Activated T-helper 1 cell treated with anti-CD3 and anti-CD28 coated beads, Interleukin-12 subunit alpha, Interleukin-12 subunit beta, Interleukin-2, Interleukin-4 antibody, amounts not matched to agents 30 ng/mL and 10 ng/mL and 1 ng/mL, durations not matched to agents 14 hours and 24 hours and 36 hours (primary cell): ENCODE results near the gene PFDN2. TPM values are rescaled to one million over a fixed set of nuclear protein-coding genes. Genes with fewer than 3 reads are reported as not detected.

Source experiments
- DNase-seq: peaks from one replicate; pipeline ENCODE4 v3.0.0; 2021; ENCODE audit warnings: low spot score
- H3K27ac Mint-ChIP-seq: one replicate; pipeline ENCODE4 v1.8.0; 2021; ENCODE audit warnings: mild to moderate bottlenecking, mixed read lengths
- H3K27me3 Mint-ChIP-seq: one replicate; pipeline ENCODE4 v1.8.0; 2022; ENCODE audit warnings: mild to moderate bottlenecking, moderate library complexity, mixed read lengths; ENCODE audit not compliant: insufficient read depth
- H3K36me3 Mint-ChIP-seq: one replicate; pipeline ENCODE4 v1.8.0; 2021; ENCODE audit warnings: low read depth, mixed read lengths
- H3K4me1 Mint-ChIP-seq: one replicate; pipeline ENCODE4 v1.8.0; 2021; ENCODE audit warnings: low read depth, mixed read lengths
- H3K4me3 Mint-ChIP-seq: one replicate; pipeline ENCODE4 v1.8.0; 2021; ENCODE audit warnings: mild to moderate bottlenecking, moderate library complexity, mixed read lengths
- H3K9me3 Mint-ChIP-seq: one replicate; pipeline ENCODE4 v1.8.0; 2021; ENCODE audit warnings: mixed read lengths
- intact Hi-C: fragments of 100-400 bp; cut with micrococcal nuclease; formaldehyde crosslinking; loops from one replicate; pipeline ENCODE4 v1.15.1; 2024
- total RNA-seq: library from RNA; stranded (reverse); gene quantifications from 2 replicates; pipeline ENCODE4 v1.2.3, GENCODE V29; 2022

The PFDN2 gene
- total RNA-seq, 1 donor from 2014 or later, result 164 TPM

- H3K27ac Mint-ChIP-seq, result peak within 1 kb of the TSS; percentile 86
- H3K27me3 Mint-ChIP-seq, result no peaks in the 10 kb centered on the region
- peaks cover 51% of the 10 kb centered on the region for H3K36me3 Mint-ChIP-seq
- DNase-seq, result peak; percentile 91
- H3K9me3 Mint-ChIP-seq, result no peaks in the 10 kb centered on the region
- peak within 1 kb of the TSS; percentile 88 for H3K4me3 Mint-ChIP-seq
- intact Hi-C loops, result loop anchor here (1.0 to 2.0 kb wide), 4 partner anchors 27 to 114 kb away; partner anchors contain the start of genes DEDD, NDUFS2, TOMM40L and USF1
- H3K4me1 Mint-ChIP-seq, result peaks cover 64% of the 10 kb centered on the region
These were observed 41.5 kb upstream of the PFDN2 start, which contains the start of gene USP21 for GRCh38 chr1:161159087-161159912. TSS of gene USP21 (plus strand) at chr1:161159500. CDS start at chr1:161160641, 1,141 bp downstream.

- Mint-ChIP-seq H3K4me3 (peak overlapping the region; percentile 88), H3K27me3 (no peaks in the 10 kb centered on the region), H3K4me1 (peaks cover 63% of the 10 kb centered on the region), H3K27ac (peak overlapping the region; percentile 86), H3K36me3 (peaks cover 47% of the 10 kb centered on the region), H3K9me3 (no peaks in the 10 kb centered on the region)
- intact Hi-C loops, result loop anchor here (1.0 to 2.0 kb wide), 4 partner anchors 26 to 114 kb away; partner anchors contain the start of genes DEDD, NDUFS2, TOMM40L and USF1
- DNase-seq, result no peak
These were observed 40.6 kb upstream of the PFDN2 start for GRCh38 chr1:161158316-161159010.

- Mint-ChIP-seq H3K4me3 (peak overlapping the region; percentile 88), H3K27me3 (no peaks in the 10 kb centered on the region), H3K9me3 (no peaks in the 10 kb centered on the region), H3K27ac (peak overlapping the region; percentile 49), H3K4me1 (peaks cover 57% of the 10 kb centered on the region), H3K36me3 (peaks cover 41% of the 10 kb centered on the region)
- intact Hi-C loops, result loop anchor here (2.0 kb wide), 3 partner anchors 45 to 113 kb away; partner anchors contain the start of genes NDUFS2, TOMM40L and USF1
- no peak for DNase-seq
These were observed 40.0 kb upstream of the PFDN2 start for GRCh38 chr1:161157867-161158266.

- peak within 1 kb of the TSS; percentile 100 for H3K27ac Mint-ChIP-seq
- DNase-seq, result peak; percentile 80
- intact Hi-C loops, result loop anchor here (1.0 to 2.0 kb wide), 6 partner anchors 12 to 86 kb away; partner anchors contain the start of genes DEDD, NDUFS2 and PPOX
- no peaks in the 10 kb centered on the region for H3K27me3 Mint-ChIP-seq
- H3K36me3 Mint-ChIP-seq, result peaks cover 25% of the 10 kb centered on the region
- H3K9me3 Mint-ChIP-seq, result no peaks in the 10 kb centered on the region
- H3K4me1 Mint-ChIP-seq, result peaks cover 32% of the 10 kb centered on the region
- peak within 1 kb of the TSS; percentile 99 for H3K4me3 Mint-ChIP-seq
These were observed 36.0 kb upstream of the PFDN2 start, which contains the start of gene UFC1 for GRCh38 chr1:161153682-161154337. TSS of gene UFC1 (plus strand) at chr1:161153978. CDS start at chr1:161153998, 20 bp downstream.

- Mint-ChIP-seq H3K9me3 (no peaks in the 10 kb centered on the region), H3K36me3 (peaks cover 20% of the 10 kb centered on the region), H3K27ac (peak overlapping the region; percentile 100), H3K27me3 (no peaks in the 10 kb centered on the region), H3K4me1 (peaks cover 26% of the 10 kb centered on the region), H3K4me3 (peak overlapping the region; percentile 99)
- DNase-seq, result no peak
- intact Hi-C loops, result loop anchor here (1.0 to 2.0 kb wide), 4 partner anchors 21 to 49 kb away; partner anchors contain the start of genes DEDD and NDUFS2
These were observed 35.3 kb upstream of the PFDN2 start for GRCh38 chr1:161153176-161153575.

- H3K27me3 Mint-ChIP-seq, result no peaks in the 10 kb centered on the region
- H3K36me3 Mint-ChIP-seq, result no peaks in the 10 kb centered on the region
- no peak overlapping the region for H3K27ac Mint-ChIP-seq
These were observed 28.0 kb upstream of the PFDN2 start for GRCh38 chr1:161145832-161146231.

GRCh38 chr1:161140755-161141400, 23.0 kb upstream of the PFDN2 start:
- H3K4me3 Mint-ChIP-seq, result no peak overlapping the region
- H3K27me3 Mint-ChIP-seq, result no peaks in the 10 kb centered on the region
- H3K27ac Mint-ChIP-seq, result no peak overlapping the region
- DNase-seq, result no peak
- intact Hi-C loops, result no loop called here
- H3K36me3 Mint-ChIP-seq, result peaks cover 4% of the 10 kb centered on the region
- no peaks in the 10 kb centered on the region for H3K4me1 Mint-ChIP-seq
- H3K9me3 Mint-ChIP-seq, result no peaks in the 10 kb centered on the region

More at GRCh38 chr1:161145832-161146231, 28.0 kb upstream of the PFDN2 start:
- H3K9me3 Mint-ChIP-seq, result no peaks in the 10 kb centered on the region
- no peak overlapping the region for H3K4me3 Mint-ChIP-seq
- no peak for DNase-seq
- H3K4me1 Mint-ChIP-seq, result no peaks in the 10 kb centered on the region
- intact Hi-C loops, result no loop called here

- Mint-ChIP-seq H3K4me1 (peaks cover 5% of the 10 kb centered on the region), H3K9me3 (no peaks in the 10 kb centered on the region), H3K4me3 (no peak overlapping the region), H3K27me3 (no peaks in the 10 kb centered on the region), H3K36me3 (peaks cover 8% of the 10 kb centered on the region), H3K27ac (no peak overlapping the region)
- no peak for DNase-seq
- intact Hi-C loops, result loop anchor here (1.0 to 10.0 kb wide), 3 partner anchors 67 to 875 kb away; partner anchors contain the start of gene DCAF8
These were observed 21.9 kb upstream of the PFDN2 start for GRCh38 chr1:161139766-161140165.

GRCh38 chr1:161138431-161138830, 20.6 kb upstream of the PFDN2 start:
- Mint-ChIP-seq H3K4me3 (no peak overlapping the region), H3K9me3 (no peaks in the 10 kb centered on the region), H3K27me3 (no peaks in the 10 kb centered on the region), H3K27ac (no peak overlapping the region), H3K4me1 (peaks cover 5% of the 10 kb centered on the region), H3K36me3 (peaks cover 8% of the 10 kb centered on the region)
- no peak for DNase-seq
- intact Hi-C loops, result loop anchor here (2.0 to 10.0 kb wide), 2 partner anchors 146 to 874 kb away; partner anchors contain the start of gene DCAF8

- Mint-ChIP-seq H3K4me3 (no peak overlapping the region), H3K27me3 (no peaks in the 10 kb centered on the region)
- intact Hi-C loops, result loop anchor here (2.0 to 10.0 kb wide), 2 partner anchors 145 to 873 kb away; partner anchors contain the start of gene DCAF8
These were observed 20.0 kb upstream of the PFDN2 start for GRCh38 chr1:161137881-161138280.

GRCh38 chr1:161133220-161133740, 15.4 kb upstream of the PFDN2 start:
- DNase-seq, result no peak
- H3K27ac Mint-ChIP-seq, result no peak overlapping the region
- no peaks in the 10 kb centered on the region for H3K27me3 Mint-ChIP-seq
- intact Hi-C loops, result loop anchor here (2.0 to 10.0 kb wide), 2 partner anchors 36 to 868 kb away; partner anchors contain the start of gene DCAF8
- peaks cover 24% of the 10 kb centered on the region for H3K36me3 Mint-ChIP-seq
- H3K4me3 Mint-ChIP-seq, result no peak overlapping the region
- peaks cover 42% of the 10 kb centered on the region for H3K4me1 Mint-ChIP-seq
- H3K9me3 Mint-ChIP-seq, result no peaks in the 10 kb centered on the region

More at GRCh38 chr1:161137881-161138280, 20.0 kb upstream of the PFDN2 start:
- H3K4me1 Mint-ChIP-seq, result peaks cover 5% of the 10 kb centered on the region
- DNase-seq, result no peak
- peaks cover 8% of the 10 kb centered on the region for H3K36me3 Mint-ChIP-seq
- H3K27ac Mint-ChIP-seq, result no peak overlapping the region
- no peaks in the 10 kb centered on the region for H3K9me3 Mint-ChIP-seq
